H9 (cell line): ENCODE measurements around the gene DIP2A. TPM values are rescaled to one million over a fixed set of nuclear protein-coding genes. Genes with fewer than 3 reads are reported as not detected.

Source experiments
- DNase-seq: peaks from one replicate; pipeline ENCODE4 v3.0.0-alpha.2; 2017
- H2AFZ ChIP-seq: one replicate; pipeline ENCODE4 v1.6.1; 2013; ENCODE audit warnings: mild to moderate bottlenecking, low read length, control low read depth, moderate library complexity
- H2AK5ac ChIP-seq: 2 replicates; pipeline ENCODE4 v1.6.1; 2013; ENCODE audit warnings: low read length, control low read depth, mixed read lengths; ENCODE audit not compliant: insufficient read length
- H2BK120ac ChIP-seq: one replicate; pipeline ENCODE4 v1.6.1; 2013; ENCODE audit warnings: low read depth, mild to moderate bottlenecking, low read length, control low read depth, inconsistent platforms; ENCODE audit not compliant: poor library complexity, severe bottlenecking
- H2BK12ac ChIP-seq: 2 replicates; pipeline ENCODE4 v1.6.1; 2013; ENCODE audit warnings: low read length, control low read depth, mixed read lengths, low read depth; ENCODE audit not compliant: insufficient read length
- H2BK15ac ChIP-seq: 2 replicates; pipeline ENCODE4 v1.6.1; 2013; ENCODE audit warnings: low read depth, low read length, control low read depth
- H2BK20ac ChIP-seq: one replicate; pipeline ENCODE4 v1.6.1; 2013; ENCODE audit warnings: low read depth, mild to moderate bottlenecking, low read length, control low read depth, inconsistent platforms; ENCODE audit not compliant: poor library complexity, severe bottlenecking
- H2BK5ac ChIP-seq: 2 replicates; pipeline ENCODE4 v1.6.1; 2013; ENCODE audit warnings: low read length, control low read depth, mixed read lengths; ENCODE audit not compliant: insufficient read length
- H3K14ac ChIP-seq: 2 replicates; pipeline ENCODE4 v1.6.1; 2013; ENCODE audit warnings: low read length, control low read depth; ENCODE audit not compliant: insufficient read depth
- H3K18ac ChIP-seq: 2 replicates; pipeline ENCODE4 v1.6.1; 2013; ENCODE audit warnings: low read depth, mild to moderate bottlenecking, mixed read lengths, low read length, control low read depth; ENCODE audit not compliant: insufficient read length
- H3K23ac ChIP-seq: 2 replicates; pipeline ENCODE4 v1.6.1; 2013; ENCODE audit warnings: low read length, control low read depth, mixed read lengths, low read depth; ENCODE audit not compliant: insufficient read length
- H3K23me2 ChIP-seq: 2 replicates; pipeline ENCODE4 v1.6.1; 2013; ENCODE audit warnings: low read depth, mild to moderate bottlenecking, mixed read lengths, low read length, control low read depth; ENCODE audit not compliant: insufficient read length, poor library complexity, severe bottlenecking
- H3K27ac ChIP-seq: 2 replicates; pipeline ENCODE4 v1.5.1; 2013; ENCODE audit warnings: low read length, control low read depth, mixed read lengths, low read depth; ENCODE audit not compliant: insufficient read length
- H3K27me3 ChIP-seq: 2 replicates; pipeline ENCODE4 v1.6.1; 2013; ENCODE audit warnings: low read length, control low read depth, inconsistent platforms; ENCODE audit not compliant: insufficient read depth
- H3K4ac ChIP-seq: 2 replicates; pipeline ENCODE4 v1.6.1; 2013; ENCODE audit warnings: low read depth, mild to moderate bottlenecking, control low read depth, inconsistent platforms, low read length, moderate library complexity
- H3K4me1 ChIP-seq: 2 replicates; pipeline ENCODE4 v1.6.1; 2013; ENCODE audit warnings: low read length, control low read depth, inconsistent platforms; ENCODE audit not compliant: insufficient read depth
- H3K4me2 ChIP-seq: 2 replicates; pipeline ENCODE4 v1.6.1; 2013; ENCODE audit warnings: low read length, control low read depth, mixed read lengths; ENCODE audit not compliant: insufficient read length, insufficient read depth
- H3K56ac ChIP-seq: 2 replicates; pipeline ENCODE4 v1.6.1; 2013; ENCODE audit warnings: low read depth, mild to moderate bottlenecking, mixed read lengths, low read length, control low read depth; ENCODE audit not compliant: insufficient read length
- H3K79me1 ChIP-seq: 2 replicates; pipeline ENCODE4 v1.6.1; 2013; ENCODE audit warnings: low read depth, mild to moderate bottlenecking, moderate library complexity, low read length, control low read depth, inconsistent platforms; ENCODE audit not compliant: insufficient read depth, poor library complexity, severe bottlenecking
- H3K79me2 ChIP-seq: 2 replicates; pipeline ENCODE4 v1.6.1; 2013; ENCODE audit warnings: low read length, control low read depth, inconsistent platforms; ENCODE audit not compliant: insufficient read depth
- H3K9ac ChIP-seq: 2 replicates; pipeline ENCODE4 v1.6.1; 2013; ENCODE audit warnings: low read length, control low read depth, mixed read lengths; ENCODE audit not compliant: insufficient read length; ENCODE audit errors: extremely low read depth
- H3K9me3 ChIP-seq: one replicate; pipeline ENCODE4 v1.6.1; 2013; ENCODE audit warnings: low read depth, low read length, inconsistent platforms; ENCODE audit not compliant: control insufficient read depth
- H3T11ph ChIP-seq: one replicate; pipeline ENCODE4 v1.6.1; 2013; ENCODE audit warnings: mild to moderate bottlenecking, low read length, control low read depth, inconsistent platforms
- H4K20me1 ChIP-seq: one replicate; pipeline ENCODE4 v1.6.1; 2013; ENCODE audit not compliant: control insufficient read depth, insufficient read length, insufficient read depth
- H4K5ac ChIP-seq: 2 replicates; pipeline ENCODE4 v1.6.1; 2013; ENCODE audit warnings: low read depth, mild to moderate bottlenecking, mixed read lengths, low read length, control low read depth; ENCODE audit not compliant: insufficient read length
- H4K8ac ChIP-seq: replicated peaks from 2 replicates; pipeline ENCODE4 v1.6.1; 2013; ENCODE audit warnings: low read length, control low read depth, mixed read lengths, low read depth; ENCODE audit not compliant: insufficient read length
- H4K91ac ChIP-seq: 2 replicates; pipeline ENCODE4 v1.6.1; 2013; ENCODE audit warnings: low read depth, mild to moderate bottlenecking, moderate library complexity, mixed read lengths, low read length, control low read depth; ENCODE audit not compliant: insufficient read length
- H3K27ac Mint-ChIP-seq, 3 experiments: 2 replicates in 2 of 3; 3 replicates in 1 of 3; pipeline ENCODE4 v1.8.0; 2020 to 2021; ENCODE audit warnings: mixed read lengths in 3 of 3, mild to moderate bottlenecking in 1 of 3, moderate library complexity in 1 of 3
- H3K27me3 Mint-ChIP-seq: 2 replicates; pipeline ENCODE4 v1.8.0; 2021; ENCODE audit warnings: low read depth, mild to moderate bottlenecking, moderate library complexity, mixed read lengths
- H3K36me3 Mint-ChIP-seq, 3 experiments: 2 replicates in 2 of 3; 3 replicates in 1 of 3; pipeline ENCODE4 v1.8.0; 2020 to 2021; ENCODE audit warnings: low read depth in 3 of 3, mixed read lengths in 3 of 3; ENCODE audit not compliant: insufficient read depth in 1 of 3
- H3K4me1 Mint-ChIP-seq, 2 experiments: 2 replicates each; pipeline ENCODE4 v1.8.0; 2020; ENCODE audit warnings: mixed read lengths in 2 of 2
- H3K4me3 Mint-ChIP-seq, 2 experiments: 2 replicates in 1 of 2; 3 replicates in 1 of 2; pipeline ENCODE4 v1.8.0; 2020 to 2021; ENCODE audit warnings: mild to moderate bottlenecking in 2 of 2, mixed read lengths in 2 of 2, moderate library complexity in 1 of 2
- H3K9me3 Mint-ChIP-seq, 2 experiments: 2 replicates in 1 of 2; 3 replicates in 1 of 2; pipeline ENCODE4 v1.8.0; 2020; ENCODE audit warnings: mild to moderate bottlenecking in 2 of 2, mixed read lengths in 2 of 2, moderate library complexity in 1 of 2
- CTCF ChIP-seq: fragments of 200-600 bp; sonication (generic); conservative IDR thresholded peaks from 3 replicates; pipeline ENCODE4 v1.8.0; 2021; ENCODE audit warnings: antibody characterized with exemption, mild to moderate bottlenecking
- WGBS: extraction: QIAGEN DNeasy Blood & Tissue Kit; methylation state at CpG from one replicate; pipeline ENCODE4 v1.1.7; 2013; ENCODE audit warnings: missing lambda C conversion rate, low lambda C conversion rate, mixed read lengths; ENCODE audit not compliant: insufficient read length; ENCODE audit errors: extremely low coverage; 5-methylcytosine and 5-hydroxymethylcytosine counted together
- total RNA-seq: library from RNA; stranded (reverse); gene quantifications from 2 replicates; pipeline ENCODE4 v1.2.1, GENCODE V29; 2021

Gene DIP2A
- total RNA-seq, 1 experiment from 2014 or later: 25.2 TPM

- no peak overlapping the region for H2BK120ac ChIP-seq
- H3K79me1 ChIP-seq: no peaks in the 10 kb centered on the region
- peaks cover 9% of the 10 kb centered on the region; the same call in 1 of the 2 replicates for H3K4me1 ChIP-seq
- peak overlapping the region; percentile 21 for H3K9ac ChIP-seq
- peaks cover 6 to 26% (median 22%) of the 10 kb centered on the region in 3 experiments for H3K36me3 Mint-ChIP-seq
- peak overlapping the region; percentile 53; the same call in 1 of the 2 replicates for H3K4ac ChIP-seq
- H3K79me2 ChIP-seq: no peaks in the 10 kb centered on the region
- no peaks in the 10 kb centered on the region for H3K27me3 ChIP-seq
- no peaks in the 10 kb centered on the region for H3K9me3 Mint-ChIP-seq
- no peak overlapping the region for H2AFZ ChIP-seq
- H3T11ph ChIP-seq: no peak overlapping the region
- no peaks in the 10 kb centered on the region for H3K9me3 ChIP-seq
- DNase-seq: no peak
- H2BK15ac ChIP-seq: no peak overlapping the region
- H3K4me2 ChIP-seq: no peak overlapping the region
- peaks cover 7% of the 10 kb centered on the region for H3K23me2 ChIP-seq
- no peak overlapping the region for H2BK5ac ChIP-seq
- peak overlapping the region; percentile 96 for H4K5ac ChIP-seq
- no peak overlapping the region for H2BK20ac ChIP-seq
- peak overlapping the region; percentile 89 for H2AK5ac ChIP-seq
- WGBS: no CpG with 5 or more reads among the region's 32 CpGs
- H4K20me1 ChIP-seq: peaks cover 2% of the 10 kb centered on the region
- no peak overlapping the region for H3K14ac ChIP-seq
- H3K23ac ChIP-seq: no peak overlapping the region
- no peak overlapping the region for H3K56ac ChIP-seq
- no peaks in the 10 kb centered on the region for H3K27me3 Mint-ChIP-seq
- no peak overlapping the region for H4K91ac ChIP-seq
- H2BK12ac ChIP-seq: no peak overlapping the region
- TF ChIP-seq CTCF: no peak
- H3K27ac ChIP-seq: peak overlapping the region; percentile 83
- peak overlapping the region; percentile 69 for H4K8ac ChIP-seq
- peak overlapping the region in 1 of 2 experiments; percentile 5; a peak in 2 of 5 replicates for H3K4me3 Mint-ChIP-seq
- no peak overlapping the region for H3K18ac ChIP-seq
- peaks cover 19 to 27% of the 10 kb centered on the region in 2 experiments for H3K4me1 Mint-ChIP-seq
- H3K27ac Mint-ChIP-seq: peak overlapping the region; percentile 87 to 98 (median 95)
These were observed 48.9 kb upstream of the DIP2A start for GRCh38 chr21:46409641-46410406.
